ENCODE data around the gene SPATA6L. TPM values are rescaled to one million over a fixed set of nuclear protein-coding genes. Genes with fewer than 3 reads are reported as not detected.

SPATA6L gene
- total and polyA plus RNA-seq, 9 of the 15 experiments (the other 6 are each of a cell fraction or from before 2014, with no cell fraction given): 0.03 to 1.00 (median 0.08) TPM; not detected in 4

- TF ChIP-seq, protein P1, sequence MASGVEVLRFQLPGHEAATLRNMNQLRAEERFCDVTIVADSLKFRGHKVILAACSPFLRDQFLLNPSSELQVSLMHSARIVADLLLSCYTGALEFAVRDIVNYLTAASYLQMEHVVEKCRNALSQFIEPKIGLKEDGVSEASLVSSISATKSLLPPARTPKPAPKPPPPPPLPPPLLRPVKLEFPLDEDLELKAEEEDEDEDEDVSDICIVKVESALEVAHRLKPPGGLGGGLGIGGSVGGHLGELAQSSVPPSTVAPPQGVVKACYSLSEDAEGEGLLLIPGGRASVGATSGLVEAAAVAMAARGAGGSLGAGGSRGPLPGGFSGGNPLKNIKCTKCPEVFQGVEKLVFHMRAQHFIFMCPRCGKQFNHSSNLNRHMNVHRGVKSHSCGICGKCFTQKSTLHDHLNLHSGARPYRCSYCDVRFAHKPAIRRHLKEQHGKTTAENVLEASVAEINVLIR (CRISPR knock-in tag; IDR thresholded peaks at IDR 0.05): no peak
- no peak for TF ChIP-seq HLTF (IDR thresholded peaks at IDR 0.05)
- no peak for TF ChIP-seq FOXA1 (IDR thresholded peaks at IDR 0.05; ENCODE audit: borderline replicate concordance)
- no peak for TF ChIP-seq KLF10 (CRISPR knock-in tag; IDR thresholded peaks at IDR 0.05)
- no peak for TF ChIP-seq E2F8 (IDR thresholded peaks at IDR 0.05; ENCODE audit: low read depth, partially characterized antibody)
- TF ChIP-seq MYNN (IDR thresholded peaks at IDR 0.05): no peak
- no peak for TF ChIP-seq MYNN (CRISPR knock-in tag; IDR thresholded peaks at IDR 0.05)
Measured at GRCh38 chr9:4662989-4663792, 3.1 kb downstream of the SPATA6L start (continued).

Data from K562 (cell line).